ENCODE measurements around the gene RXRA.

The RXRA gene

GRCh38 chr9:134338394-134339182 lies 12.3 kb downstream of the RXRA start:
- in situ Hi-C loops (cut with HindIII; ENCODE audit: low sequenced_read_pairs) = no loop called here
- DNase-seq (ENCODE audit: low read depth, low spot score) = no peak
- no peak overlapping the region for H3K4me3 ChIP-seq (ENCODE audit: low read depth, low read length)
- TF ChIP-seq, protein P1, sequence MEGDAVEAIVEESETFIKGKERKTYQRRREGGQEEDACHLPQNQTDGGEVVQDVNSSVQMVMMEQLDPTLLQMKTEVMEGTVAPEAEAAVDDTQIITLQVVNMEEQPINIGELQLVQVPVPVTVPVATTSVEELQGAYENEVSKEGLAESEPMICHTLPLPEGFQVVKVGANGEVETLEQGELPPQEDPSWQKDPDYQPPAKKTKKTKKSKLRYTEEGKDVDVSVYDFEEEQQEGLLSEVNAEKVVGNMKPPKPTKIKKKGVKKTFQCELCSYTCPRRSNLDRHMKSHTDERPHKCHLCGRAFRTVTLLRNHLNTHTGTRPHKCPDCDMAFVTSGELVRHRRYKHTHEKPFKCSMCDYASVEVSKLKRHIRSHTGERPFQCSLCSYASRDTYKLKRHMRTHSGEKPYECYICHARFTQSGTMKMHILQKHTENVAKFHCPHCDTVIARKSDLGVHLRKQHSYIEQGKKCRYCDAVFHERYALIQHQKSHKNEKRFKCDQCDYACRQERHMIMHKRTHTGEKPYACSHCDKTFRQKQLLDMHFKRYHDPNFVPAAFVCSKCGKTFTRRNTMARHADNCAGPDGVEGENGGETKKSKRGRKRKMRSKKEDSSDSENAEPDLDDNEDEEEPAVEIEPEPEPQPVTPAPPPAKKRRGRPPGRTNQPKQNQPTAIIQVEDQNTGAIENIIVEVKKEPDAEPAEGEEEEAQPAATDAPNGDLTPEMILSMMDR (IDR thresholded peaks at IDR 0.05; ENCODE audit: low read depth, low read length) = no peak

GRCh38 chr9:134339183-134339806 lies 13.0 kb downstream of the RXRA start:
- H3K4me3 ChIP-seq (ENCODE audit: low read depth, low read length) = no peak overlapping the region
- no peak for DNase-seq (ENCODE audit: low read depth, low spot score)
- TF ChIP-seq, protein P1 (IDR thresholded peaks at IDR 0.05; ENCODE audit: low read depth, low read length) = no peak
- in situ Hi-C loops (cut with HindIII; ENCODE audit: low sequenced_read_pairs) = no loop called here

GRCh38 chr9:134340475-134341160 lies 14.4 kb downstream of the RXRA start:
- no peak overlapping the region for H3K4me3 ChIP-seq (ENCODE audit: low read depth, low read length)
- in situ Hi-C loops (cut with HindIII; ENCODE audit: low sequenced_read_pairs) = no loop called here
- DNase-seq (ENCODE audit: low read depth, low spot score) = no peak
- TF ChIP-seq, protein P1 (IDR thresholded peaks at IDR 0.05; ENCODE audit: low read depth, low read length) = no peak

GRCh38 chr9:134341306-134341705 lies 15.1 kb downstream of the RXRA start:
- no peak for DNase-seq (ENCODE audit: low read depth, low spot score)
- TF ChIP-seq, protein P1 (IDR thresholded peaks at IDR 0.05; ENCODE audit: low read depth, low read length) = no peak
- no peak overlapping the region for H3K4me3 ChIP-seq (ENCODE audit: low read depth, low read length)
- in situ Hi-C loops (cut with HindIII; ENCODE audit: low sequenced_read_pairs) = no loop called here

GRCh38 chr9:134341929-134342745 lies 15.9 kb downstream of the RXRA start:
- no peak for DNase-seq (ENCODE audit: low read depth, low spot score)
- in situ Hi-C loops (cut with HindIII; ENCODE audit: low sequenced_read_pairs) = no loop called here

More at GRCh38 chr9:134341929-134342745, 15.9 kb downstream of the RXRA start:
- H3K4me3 ChIP-seq (ENCODE audit: low read depth, low read length) = no peak overlapping the region
- TF ChIP-seq, protein P1 (IDR thresholded peaks at IDR 0.05; ENCODE audit: low read depth, low read length) = no peak

Measured in astrocyte of the spinal cord (primary cell).